ENCODE results near the gene OR1D5.
"Not testable (repeated sequence)": the region's sequence is repeated elsewhere in the genome, so short reads cannot be mapped to it uniquely, and the experiment has no call there.

The OR1D5 gene

DNA sequence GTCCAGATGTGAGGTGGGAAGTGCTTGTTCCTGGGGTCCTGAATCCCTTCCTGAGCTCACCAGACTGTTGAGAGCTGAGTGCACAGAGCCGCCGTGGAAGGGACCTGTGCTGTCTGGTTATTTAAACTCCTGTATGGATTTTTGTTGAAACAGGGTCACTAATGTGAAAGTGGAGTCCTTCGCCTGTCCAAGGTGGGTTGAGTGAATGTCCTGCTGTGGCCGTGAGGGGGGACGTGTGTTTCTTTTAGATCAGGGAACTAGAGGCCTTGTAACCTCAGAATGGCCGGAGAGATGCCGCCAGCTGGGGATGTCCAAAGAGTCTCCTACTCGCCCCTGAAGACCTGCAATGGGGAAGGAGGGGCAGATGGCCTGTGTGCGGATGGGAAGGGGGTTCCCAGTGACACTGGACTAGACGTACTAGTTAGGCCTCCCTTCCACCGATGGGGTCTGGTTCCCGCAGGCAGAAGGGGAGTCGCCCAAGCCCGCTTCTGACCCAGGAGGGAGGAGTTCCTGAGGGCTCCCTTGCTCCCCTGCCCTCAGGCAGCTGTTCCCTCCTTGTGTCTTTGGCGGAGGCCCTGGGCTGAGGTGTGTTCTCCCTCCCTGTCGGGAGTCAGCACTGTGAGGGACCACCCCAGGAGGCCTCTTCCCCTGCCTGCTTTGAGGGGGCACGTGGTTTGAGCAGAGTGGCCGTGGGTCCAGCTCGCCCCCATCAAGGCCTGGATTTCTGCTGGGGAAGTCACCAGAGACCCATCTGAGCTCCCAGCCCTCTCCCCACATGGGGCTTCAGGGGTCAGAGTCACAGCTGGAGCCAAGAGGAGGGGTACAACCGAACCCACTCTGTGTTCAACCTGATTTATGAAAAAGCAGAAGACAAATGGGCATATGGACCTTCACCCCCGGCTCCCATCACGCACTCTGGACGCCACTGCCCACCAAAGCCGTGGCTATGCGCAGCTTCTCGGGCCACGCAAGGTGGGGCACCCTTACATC is 30.9 kb downstream of the OR1D5 start:
- DNase-seq = no peak

DNA sequence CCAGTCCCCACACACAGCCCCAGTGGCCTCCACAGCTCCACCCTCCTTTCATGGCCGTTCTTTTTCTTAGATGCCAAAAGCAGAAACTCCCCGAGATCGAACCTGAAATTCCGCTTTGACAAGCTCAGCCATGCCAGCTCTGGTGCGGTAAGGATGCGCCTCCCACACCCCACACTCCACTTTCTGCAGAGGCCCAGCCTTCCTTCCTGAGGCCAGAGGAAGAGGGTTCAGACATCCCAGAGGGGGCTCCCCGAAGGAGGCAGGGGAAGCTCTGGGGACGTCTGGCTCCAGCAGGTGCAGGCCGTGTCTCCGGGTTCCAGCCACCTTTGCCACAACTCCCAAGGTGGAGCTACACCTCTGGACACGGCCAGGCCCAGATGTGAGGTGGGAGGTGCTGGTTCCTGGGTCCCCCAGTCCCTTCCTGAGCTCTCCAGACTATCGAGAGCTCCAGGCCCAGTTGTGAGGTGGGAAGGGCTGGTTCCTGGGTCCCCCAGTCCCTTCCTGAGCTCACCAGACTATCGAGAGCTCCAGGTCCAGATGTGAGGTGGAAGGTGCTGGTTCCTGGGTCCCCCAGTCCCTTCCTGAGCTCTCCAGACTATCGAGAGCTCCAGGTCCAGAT is 32.4 kb downstream of the OR1D5 start:
- DNase-seq = not testable (repeated sequence)

DNA sequence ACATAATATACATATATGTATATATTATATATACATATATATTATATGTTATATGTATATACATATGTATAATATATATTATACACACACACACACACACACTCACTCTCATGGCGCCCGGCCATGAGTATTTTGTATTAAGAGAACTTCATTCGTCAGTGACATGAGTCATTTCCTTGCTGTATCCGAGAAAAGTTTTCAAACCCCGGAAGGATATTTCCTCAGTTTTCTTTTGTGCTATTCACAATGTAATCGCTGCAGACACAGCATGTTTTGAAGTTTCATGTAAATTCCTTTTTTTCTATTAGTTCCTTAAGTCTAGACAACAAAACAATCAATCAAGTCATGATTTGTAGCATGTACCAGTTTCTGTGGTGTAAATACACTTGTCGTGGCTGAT is 33.3 kb downstream of the OR1D5 start:
- no peak for DNase-seq

DNA sequence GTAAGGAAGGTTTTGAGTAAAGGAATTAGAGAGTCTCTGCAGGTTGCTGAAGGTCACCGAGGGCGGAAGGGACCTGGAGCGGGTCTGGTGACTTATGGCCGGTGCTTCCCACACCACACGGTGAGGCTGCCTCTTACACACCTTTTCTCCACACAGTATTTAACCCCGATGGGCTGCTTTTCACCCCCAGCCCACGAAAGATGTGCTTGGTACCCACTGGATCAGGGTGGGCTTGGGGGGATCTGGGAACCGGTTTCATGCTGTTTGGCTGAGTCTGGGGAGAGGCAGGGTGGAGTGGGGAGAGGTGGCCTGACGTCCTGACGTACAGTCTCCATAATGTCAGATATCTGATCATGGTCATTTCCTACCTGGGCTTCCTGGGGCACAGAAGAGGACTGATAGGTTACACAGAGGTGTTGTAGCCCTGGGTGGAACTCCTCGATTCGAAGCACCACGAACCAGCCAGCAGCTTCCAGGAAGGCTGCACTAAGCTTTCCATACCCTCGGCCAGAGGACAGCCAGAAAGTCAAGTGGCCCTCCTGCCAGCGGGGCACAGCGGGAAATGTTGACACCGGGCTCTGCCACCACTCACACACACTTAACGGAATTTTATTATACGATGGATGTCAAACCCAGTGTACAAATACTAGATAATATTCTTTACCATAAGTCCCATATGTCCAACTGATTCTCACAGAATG is 34.0 kb downstream of the OR1D5 start:
- DNase-seq = no peak

DNA sequence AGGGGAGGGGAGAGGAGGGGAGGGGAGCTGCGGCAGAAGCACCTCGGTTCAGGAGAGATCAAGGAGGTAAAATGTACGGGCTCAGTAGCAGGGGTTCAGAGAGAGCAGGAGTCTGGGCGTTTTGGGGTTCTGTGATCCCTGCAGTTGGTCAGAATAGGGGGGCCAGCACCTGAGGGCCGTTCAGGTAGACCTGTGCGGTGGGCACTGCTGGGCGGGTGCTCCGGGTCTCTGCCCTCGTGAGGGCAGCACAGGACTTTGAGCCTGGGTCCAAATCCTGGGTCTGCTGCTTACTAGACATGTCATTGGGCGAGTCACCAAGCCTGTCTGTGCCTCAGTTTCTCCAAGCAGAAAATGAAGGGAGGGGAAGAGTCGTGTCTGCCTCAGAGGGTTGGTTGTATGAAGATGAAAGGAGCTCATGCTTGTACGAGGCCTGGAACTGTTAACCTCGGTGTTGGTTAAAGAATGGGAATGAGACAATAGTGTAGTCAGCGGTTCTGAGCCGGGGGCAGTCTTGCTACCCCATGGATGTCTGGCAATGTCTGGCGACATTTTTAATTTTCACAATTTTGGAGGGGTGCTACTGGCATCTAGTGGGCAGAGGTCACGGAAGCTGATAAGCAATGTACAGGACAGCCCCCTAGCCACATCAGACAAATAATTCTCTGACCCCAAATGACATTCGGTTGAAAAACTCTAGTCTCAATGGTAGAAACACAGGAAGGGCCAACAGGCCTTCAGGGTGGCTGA is 35.4 kb downstream of the OR1D5 start:
- DNase-seq = no peak

DNA sequence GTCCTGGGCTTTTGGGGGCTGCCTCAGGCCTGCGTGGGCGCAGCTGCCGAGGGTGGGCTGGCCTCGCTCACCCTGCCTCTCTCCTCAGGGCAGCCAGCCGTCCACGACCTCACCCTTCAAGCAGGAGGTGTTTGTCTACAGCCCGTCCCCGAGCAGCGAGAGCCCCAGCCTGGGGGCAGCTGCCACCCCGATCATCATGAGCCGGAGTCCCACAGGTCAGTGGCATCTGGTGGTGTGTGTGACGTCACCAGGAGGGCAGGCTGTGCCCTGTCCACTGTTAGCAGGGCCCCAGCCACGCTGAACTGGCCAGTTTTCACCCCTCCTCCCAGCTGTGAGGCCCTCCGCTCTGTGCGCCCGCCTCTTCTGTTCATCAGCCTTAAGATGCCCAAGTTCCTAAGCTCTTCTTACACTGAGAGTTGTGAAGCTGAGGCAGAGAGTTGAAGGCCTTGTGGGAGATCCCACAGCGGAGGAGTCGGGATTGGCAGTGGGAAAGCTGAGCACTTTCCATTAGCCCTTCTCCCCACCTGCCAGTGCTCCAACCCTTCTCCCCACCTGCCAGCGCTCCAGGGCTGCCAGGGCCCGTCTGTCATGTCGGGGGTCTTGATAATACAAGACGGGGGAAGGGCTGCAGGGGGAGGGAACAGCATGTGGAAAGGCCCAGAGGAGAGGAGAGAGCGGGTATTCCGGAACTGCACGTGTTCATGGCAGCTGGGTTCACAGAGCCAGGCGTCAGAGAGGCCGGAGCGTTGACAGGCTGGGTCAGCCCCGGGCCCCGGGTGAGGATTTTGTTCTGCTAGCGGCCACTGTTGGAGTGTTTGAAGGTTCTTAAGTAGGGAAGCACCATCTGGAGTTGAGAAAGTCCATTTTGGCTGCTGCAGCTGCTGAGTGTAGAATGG is 36.3 kb downstream of the OR1D5 start:
- no peak for DNase-seq

DNA sequence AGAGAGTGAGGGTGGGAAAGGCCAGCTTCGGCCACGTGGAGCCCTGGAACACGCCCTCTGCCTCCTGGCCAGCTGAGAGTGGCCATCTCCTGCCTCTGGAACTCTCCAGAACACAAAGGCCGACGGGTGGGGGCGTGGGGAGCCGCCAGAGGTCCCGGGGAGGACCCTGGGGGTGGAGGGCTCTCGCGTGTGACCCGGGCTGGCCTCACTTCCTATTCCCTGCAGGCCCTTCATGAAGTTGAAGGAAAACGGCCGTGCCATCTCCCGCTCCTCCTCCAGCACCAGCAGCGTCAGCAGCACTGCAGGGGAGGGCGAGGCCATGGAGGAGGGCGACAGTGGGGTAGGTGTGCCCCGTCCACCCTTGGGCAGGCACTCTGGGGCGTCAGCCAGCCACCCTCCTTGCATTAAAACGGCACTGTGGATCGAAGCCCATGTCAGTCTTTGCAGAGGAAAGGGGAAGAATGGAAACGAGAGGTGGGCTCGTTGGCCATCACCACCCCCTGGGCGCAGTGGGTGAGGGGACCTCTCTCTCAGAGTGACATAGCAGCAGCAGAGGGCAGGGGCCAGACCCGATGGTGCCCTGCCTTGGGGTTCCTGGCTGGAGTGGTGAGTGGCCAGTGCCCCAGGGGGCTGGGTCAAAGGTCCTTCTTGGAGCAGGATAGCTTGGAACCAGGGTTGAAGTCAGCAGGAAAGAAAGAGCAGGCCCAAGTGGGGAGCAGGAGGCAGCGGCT is 37.1 kb downstream of the OR1D5 start:
- DNase-seq = no peak

DNA sequence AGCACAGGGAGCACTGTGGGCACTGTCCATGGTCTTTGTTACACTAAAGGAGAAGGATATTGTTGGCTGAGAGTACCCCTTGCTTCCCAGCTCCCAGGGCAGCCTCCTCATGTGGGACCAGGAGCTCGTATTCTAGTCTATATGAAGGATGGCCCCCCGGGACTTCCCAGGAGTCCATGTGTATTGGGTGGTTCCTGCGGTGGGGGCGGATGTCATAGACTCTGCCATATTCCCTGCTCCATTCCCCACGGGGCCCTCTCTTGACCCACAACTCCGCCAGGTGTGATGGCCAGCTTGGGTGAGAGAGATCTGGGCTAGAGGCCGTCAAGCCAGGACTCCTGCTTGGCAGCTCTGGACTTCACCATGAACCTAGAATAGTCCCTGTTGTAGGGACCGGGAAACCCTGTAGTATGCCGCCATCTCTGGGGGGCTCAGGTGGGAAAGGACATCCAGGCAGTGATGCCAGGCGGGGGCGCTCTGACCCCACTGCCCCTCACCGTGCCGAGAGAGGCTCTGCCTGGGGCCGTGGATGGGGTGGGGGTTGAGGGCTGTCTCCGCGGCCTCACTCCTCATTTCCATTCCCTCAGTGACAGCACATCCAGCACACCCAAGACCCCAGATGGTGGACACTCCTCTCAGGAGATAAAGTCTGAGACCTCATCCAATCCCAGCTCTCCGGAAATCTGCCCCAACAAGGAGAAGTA is 37.8 kb downstream of the OR1D5 start:
- no peak for DNase-seq

DNA sequence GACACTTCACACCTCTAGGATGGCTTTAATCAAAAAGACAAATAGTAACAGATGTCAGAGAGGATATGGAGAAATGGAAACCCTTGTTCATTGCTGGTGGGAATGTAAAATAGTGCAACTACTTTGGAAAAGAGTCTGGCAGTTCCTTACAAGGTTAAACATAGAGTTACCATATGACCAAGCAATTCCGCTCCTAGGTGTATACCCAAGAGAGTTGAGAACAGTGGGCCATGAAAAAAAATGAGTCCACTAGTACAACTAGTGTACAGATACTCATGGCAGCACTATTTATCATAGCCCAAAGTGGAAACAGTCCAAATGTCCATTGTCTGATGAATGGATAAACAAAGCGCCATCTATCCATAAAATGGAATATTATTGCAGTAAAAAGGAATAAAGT is 39.1 kb downstream of the OR1D5 start:
- no peak for DNase-seq

DNA sequence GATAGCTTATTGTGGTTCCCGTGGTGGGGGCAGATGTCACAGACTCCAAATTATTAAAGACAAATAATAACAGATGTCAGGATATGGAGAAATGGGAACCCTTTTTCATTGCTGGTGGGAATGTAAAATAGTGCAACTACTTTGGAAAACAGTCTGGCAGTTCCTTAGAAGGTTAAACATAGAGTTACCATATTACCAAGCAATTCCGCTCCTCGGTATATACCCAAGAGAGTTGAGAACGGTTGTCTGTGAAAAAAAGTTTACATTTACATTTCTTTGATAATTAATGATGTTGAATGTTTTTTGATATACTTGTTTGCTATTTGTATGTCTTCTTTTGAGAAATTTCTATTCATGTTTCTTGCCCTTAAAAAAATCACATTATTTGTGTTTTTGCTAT is 41.2 kb downstream of the OR1D5 start:
- no peak for DNase-seq

DNA sequence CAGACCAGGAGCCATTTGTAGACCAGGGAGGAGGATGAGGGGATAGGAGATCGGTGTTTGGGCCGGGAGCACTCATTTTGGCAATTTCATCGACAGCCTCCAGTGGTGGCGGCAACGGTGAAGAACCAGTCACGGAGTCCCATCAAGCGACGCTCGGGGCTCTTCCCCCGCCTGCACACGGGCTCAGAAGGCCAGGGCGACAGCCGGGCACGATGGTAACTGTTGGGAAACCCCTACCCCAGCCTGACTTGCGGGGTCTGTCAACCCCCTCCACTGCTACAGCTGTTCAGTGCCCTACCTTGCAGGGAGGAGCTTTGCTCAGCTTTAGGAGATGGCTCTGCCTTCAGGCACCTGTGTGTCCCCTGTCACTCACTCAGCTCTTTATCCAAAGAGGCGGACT is 43.0 kb downstream of the OR1D5 start:
- DNase-seq = no peak

DNA sequence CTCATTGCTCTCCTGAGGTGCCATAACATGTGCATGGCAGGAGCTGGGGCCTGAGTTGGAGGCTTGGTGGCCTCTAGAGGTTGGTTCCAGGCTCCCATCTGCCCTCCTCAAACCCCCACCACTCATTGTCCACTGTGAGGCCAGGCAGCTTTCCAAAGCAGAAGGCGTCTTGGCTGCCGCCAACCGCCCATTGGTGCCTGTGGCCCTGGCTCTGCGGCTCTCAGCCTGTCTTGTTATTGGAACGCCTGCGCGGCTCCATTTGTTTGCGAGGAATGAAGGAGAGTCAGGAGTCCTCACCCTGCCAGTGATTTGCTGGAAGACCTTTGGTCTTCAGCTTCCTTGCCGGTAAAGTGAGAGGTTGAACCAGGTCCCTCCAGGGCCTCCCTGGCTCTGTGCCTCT is 43.6 kb downstream of the OR1D5 start:
- DNase-seq = no peak

DNA sequence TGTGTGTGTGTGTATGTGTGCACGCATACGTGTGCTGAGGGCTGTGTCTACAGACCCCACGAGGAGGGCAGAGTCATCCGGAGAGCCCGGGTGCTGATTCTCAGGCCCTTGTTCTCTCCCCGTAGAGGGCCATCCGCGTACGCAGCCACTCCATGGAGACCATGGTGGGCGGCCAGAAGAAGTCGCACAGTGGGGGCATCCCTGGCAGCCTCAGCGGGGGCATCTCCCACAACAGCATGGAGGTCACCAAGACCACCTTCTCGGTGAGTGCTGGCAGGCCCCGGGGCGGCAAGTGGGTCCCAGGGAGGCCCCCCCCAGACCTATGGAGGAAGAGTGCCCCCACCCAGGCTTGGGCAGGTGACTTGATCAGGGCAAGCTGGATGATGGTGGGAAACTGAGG is 45.5 kb downstream of the OR1D5 start:
- DNase-seq = no peak

DNA sequence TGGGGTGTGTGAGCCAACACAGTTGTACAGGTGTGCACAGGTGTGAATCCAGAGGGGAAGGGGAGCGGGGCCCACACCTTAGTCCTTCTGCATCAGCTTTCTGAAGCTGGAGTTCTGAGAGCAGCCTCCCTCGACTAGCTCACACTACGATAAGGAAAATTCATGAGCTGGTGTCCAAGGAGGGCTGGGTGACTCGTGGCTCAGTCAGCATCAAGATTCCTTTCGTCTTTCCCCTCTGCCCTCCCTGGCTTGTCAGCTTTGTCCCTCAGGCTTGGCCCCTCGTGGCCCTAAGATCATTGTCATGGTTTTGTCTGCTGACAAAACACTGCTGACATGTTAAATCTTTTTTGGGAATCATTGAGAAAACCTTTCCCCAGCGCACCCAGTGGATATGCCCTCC is 47.5 kb downstream of the OR1D5 start:
- no peak for DNase-seq

DNA sequence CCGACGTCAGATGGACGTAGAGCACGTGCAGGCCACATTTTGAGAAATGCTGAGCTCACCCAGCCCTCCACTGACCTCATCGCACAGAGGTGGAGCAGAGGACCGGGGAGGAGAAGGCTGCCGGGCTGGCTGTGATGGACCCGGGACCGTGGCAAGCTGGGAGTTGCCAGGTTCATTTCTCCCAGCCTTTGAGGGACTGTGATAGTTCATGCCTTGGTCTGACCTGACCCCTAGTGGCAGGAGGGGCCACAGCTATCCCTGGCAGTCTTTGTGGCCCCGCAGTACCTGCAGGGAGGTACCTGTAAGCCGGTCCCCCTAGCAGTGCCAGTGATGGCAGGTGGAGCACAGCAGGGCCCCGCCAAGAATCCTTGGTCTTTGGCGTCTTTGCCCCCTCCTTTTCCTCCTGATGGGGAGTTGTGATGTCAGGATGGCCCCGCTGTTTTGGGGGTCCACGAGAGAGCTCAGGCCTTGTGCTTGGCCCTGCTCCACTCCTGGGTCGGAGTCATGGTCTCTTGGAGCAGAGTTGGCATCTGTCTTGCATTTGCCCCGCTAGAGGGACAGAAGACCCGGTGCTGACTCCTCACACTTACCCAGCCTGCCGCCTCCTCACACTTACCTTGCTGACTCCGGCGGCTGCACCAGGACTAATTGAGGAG is 50.4 kb downstream of the OR1D5 start:
- DNase-seq = peak; percentile 8 to 43 (median 20)
